ENCODE results near the gene SAMM50.

The SAMM50 gene

GRCh38 chr22:43990044-43990443, 34.8 kb downstream of the SAMM50 start:
- H3K4me3 ChIP-seq (ENCODE audit: low read depth in 1 of 2, low read length in 1 of 2): no peak overlapping the region
- TF ChIP-seq CTCF (IDR thresholded peaks at IDR 0.05): no peak
- H3K27ac ChIP-seq: no peak overlapping the region
- H3K36me3 ChIP-seq: peaks cover 68% of the 10 kb centered on the region
- no peaks in the 10 kb centered on the region for H3K4me1 ChIP-seq (ENCODE audit: control insufficient read depth in 1 of 2, insufficient read depth in 1 of 2, low read depth in 1 of 2, low read length in 1 of 2)
- no peaks in the 10 kb centered on the region for H3K27me3 ChIP-seq
- H3K9me3 ChIP-seq: no peaks in the 10 kb centered on the region

GRCh38 chr22:43991316-43992020, 36.2 kb downstream of the SAMM50 start:
- Histone ChIP-seq H3K4me1 (ENCODE audit: control insufficient read depth in 1 of 2, insufficient read depth in 1 of 2, low read depth in 1 of 2, low read length in 1 of 2) (peaks cover 11 to 13% of the 10 kb centered on the region in 2 experiments), H3K27me3 (no peaks in the 10 kb centered on the region), H3K36me3 (peaks cover 56% of the 10 kb centered on the region), H3K9me3 (no peaks in the 10 kb centered on the region), H3K4me3 (ENCODE audit: low read depth in 1 of 2, low read length in 1 of 2) (no peak overlapping the region), H3K27ac (no peak overlapping the region)
- TF ChIP-seq CTCF (IDR thresholded peaks at IDR 0.05): no peak

DNA sequence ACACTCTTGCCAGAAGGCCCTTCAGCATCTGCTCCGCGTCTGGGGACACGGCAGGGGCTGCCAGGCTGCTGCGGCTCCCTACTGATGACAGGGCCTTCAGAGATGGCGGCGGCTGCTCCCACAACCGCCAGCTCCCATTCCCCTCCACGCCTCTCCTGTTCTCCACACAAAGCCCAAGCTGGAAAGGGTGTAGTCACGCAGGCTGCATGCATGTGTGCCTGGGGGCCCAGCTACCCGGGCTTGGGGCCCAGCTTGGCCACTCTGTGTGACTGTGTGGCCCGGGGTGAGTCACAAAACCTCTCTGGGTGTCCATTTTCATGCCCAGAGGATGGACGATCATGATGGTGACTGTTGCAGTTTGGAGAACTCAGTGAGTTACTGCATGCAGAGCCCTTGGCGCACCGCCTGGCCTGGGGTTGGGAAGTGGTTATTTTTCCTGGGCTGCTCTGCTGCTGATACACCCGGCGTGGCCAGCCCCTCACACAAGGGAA, 37.1 kb downstream of the SAMM50 start:
- TF ChIP-seq CTCF (IDR thresholded peaks at IDR 0.05): no peak
- Histone ChIP-seq H3K9me3 (no peaks in the 10 kb centered on the region), H3K4me1 (ENCODE audit: control insufficient read depth in 1 of 2, insufficient read depth in 1 of 2, low read depth in 1 of 2, low read length in 1 of 2) (peaks cover 11 to 13% of the 10 kb centered on the region in 2 experiments), H3K4me3 (ENCODE audit: low read depth in 1 of 2, low read length in 1 of 2) (no peak overlapping the region), H3K27me3 (no peaks in the 10 kb centered on the region), H3K27ac (no peak overlapping the region), H3K36me3 (peaks cover 47% of the 10 kb centered on the region)

DNA sequence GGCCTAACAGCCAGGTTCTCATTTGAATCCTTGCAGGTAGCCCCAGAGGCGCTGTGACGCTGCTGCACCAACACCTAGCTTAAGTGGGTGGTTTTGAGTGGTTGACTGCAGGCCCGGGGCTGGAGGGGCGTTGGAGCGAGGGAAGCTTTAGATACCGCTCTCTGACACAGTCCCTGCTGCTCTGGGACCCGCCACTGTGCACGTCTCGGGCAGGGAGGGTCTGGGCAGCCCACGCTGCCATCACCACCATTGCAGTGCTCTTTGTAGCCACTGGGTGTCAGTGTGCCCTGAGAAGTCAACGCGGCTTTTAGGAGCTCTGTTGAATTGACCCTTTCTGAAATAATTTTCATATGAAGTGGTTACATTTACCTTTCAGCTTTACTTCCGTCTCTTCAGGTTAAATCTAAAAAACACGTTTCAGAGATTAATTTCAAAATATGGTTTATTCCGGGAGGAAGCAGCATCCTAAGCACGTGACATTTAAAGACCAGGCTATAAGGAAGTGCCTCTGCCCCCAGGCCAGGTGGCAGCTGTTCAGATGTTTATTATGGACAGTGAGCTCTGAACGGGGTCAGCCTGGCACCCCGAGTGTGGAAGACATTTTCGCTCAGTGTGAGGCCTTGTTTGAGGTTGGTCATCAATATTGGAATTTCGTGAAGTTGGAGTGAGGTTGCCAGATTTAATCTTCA, 38.0 kb downstream of the SAMM50 start:
- no peak overlapping the region for H3K4me3 ChIP-seq (ENCODE audit: low read depth in 1 of 2, low read length in 1 of 2)
- peaks cover 47% of the 10 kb centered on the region for H3K36me3 ChIP-seq
- no peak overlapping the region for H3K27ac ChIP-seq
- H3K4me1 ChIP-seq (ENCODE audit: control insufficient read depth in 1 of 2, insufficient read depth in 1 of 2, low read depth in 1 of 2, low read length in 1 of 2): peaks cover 11 to 13% of the 10 kb centered on the region in 2 experiments
- no peaks in the 10 kb centered on the region for H3K27me3 ChIP-seq
- no peaks in the 10 kb centered on the region for H3K9me3 ChIP-seq
- TF ChIP-seq CTCF (IDR thresholded peaks at IDR 0.05): peak; percentile 92

- Histone ChIP-seq H3K27ac (no peak overlapping the region), H3K36me3 (peaks cover 47% of the 10 kb centered on the region), H3K4me1 (ENCODE audit: control insufficient read depth in 1 of 2, insufficient read depth in 1 of 2, low read depth in 1 of 2, low read length in 1 of 2) (peaks cover 11 to 13% of the 10 kb centered on the region in 2 experiments), H3K4me3 (ENCODE audit: low read depth in 1 of 2, low read length in 1 of 2) (no peak overlapping the region), H3K27me3 (no peaks in the 10 kb centered on the region), H3K9me3 (no peaks in the 10 kb centered on the region)
- TF ChIP-seq CTCF (IDR thresholded peaks at IDR 0.05): no peak
Measured at GRCh38 chr22:43994006-43994405, 38.8 kb downstream of the SAMM50 start.

Measured in neutrophil (primary cell).